Astrocyte (in vitro differentiated cells and primary cell): ENCODE measurements around the gene RB1. TPM values are rescaled to one million over a fixed set of nuclear protein-coding genes. Genes with fewer than 3 reads are reported as not detected.

Experiments
- DNase-seq: peaks from one replicate; pipeline ENCODE4 v3.0.0-alpha.2; 2010; ENCODE audit warnings: low read depth
- FAIRE-seq: peaks from 2 replicates; lab custom pipeline; 2011; peaks lifted over from hg19 to GRCh38; lab: Jason Lieb, UNC
- H2AFZ ChIP-seq: 2 replicates; pipeline ENCODE4 v1.6.0; 2012; ENCODE audit warnings: low read depth, low read length, inconsistent platforms
- H3K27ac ChIP-seq: 2 replicates; pipeline ENCODE4 v1.5.1; 2011; ENCODE audit warnings: low read depth, low read length, inconsistent platforms
- H3K27me3 ChIP-seq: 2 replicates; pipeline ENCODE4 v1.6.0; 2011; ENCODE audit warnings: low read length, inconsistent platforms; ENCODE audit not compliant: insufficient read depth
- H3K36me3 ChIP-seq: 2 replicates; pipeline ENCODE4 v1.5.1; 2011; ENCODE audit warnings: low read length, inconsistent platforms; ENCODE audit not compliant: insufficient read depth
- H3K4me1 ChIP-seq: 2 replicates; pipeline ENCODE4 v1.5.1; 2011; ENCODE audit warnings: low read length, inconsistent platforms; ENCODE audit not compliant: insufficient read depth
- H3K4me2 ChIP-seq: 2 replicates; pipeline ENCODE4 v1.6.0; 2012; ENCODE audit warnings: low read length, inconsistent platforms
- H3K4me3 ChIP-seq: 2 replicates; pipeline ENCODE4 v1.5.1; 2011; ENCODE audit warnings: low read depth, mild to moderate bottlenecking, low read length, inconsistent platforms; ENCODE audit not compliant: insufficient read depth
- H3K79me2 ChIP-seq: 2 replicates; pipeline ENCODE4 v1.6.0; 2012; ENCODE audit warnings: mild to moderate bottlenecking, low read length, inconsistent platforms; ENCODE audit not compliant: insufficient read depth
- H3K9ac ChIP-seq: 2 replicates; pipeline ENCODE4 v1.6.0; 2012; ENCODE audit warnings: mild to moderate bottlenecking, low read length, inconsistent platforms
- H3K9me3 ChIP-seq: 2 replicates; pipeline ENCODE4 v1.5.1; 2012; ENCODE audit warnings: low read depth, mild to moderate bottlenecking, low read length, inconsistent platforms; ENCODE audit not compliant: insufficient read depth
- H4K20me1 ChIP-seq: 2 replicates; pipeline ENCODE4 v1.6.0; 2012; ENCODE audit warnings: low read length, inconsistent platforms; ENCODE audit not compliant: insufficient read depth
- H3K27ac Mint-ChIP-seq: one replicate; pipeline ENCODE4 v1.8.0; 2021; ENCODE audit warnings: mild to moderate bottlenecking, mixed read lengths; ENCODE audit not compliant: unreplicated experiment
- H3K27me3 Mint-ChIP-seq: one replicate; pipeline ENCODE4 v1.8.0; 2021; ENCODE audit warnings: low read depth, mixed read lengths; ENCODE audit not compliant: unreplicated experiment
- H3K36me3 Mint-ChIP-seq: one replicate; pipeline ENCODE4 v1.8.0; 2021; ENCODE audit warnings: low read depth, mixed read lengths; ENCODE audit not compliant: unreplicated experiment
- H3K4me1 Mint-ChIP-seq: one replicate; pipeline ENCODE4 v1.8.0; 2021; ENCODE audit warnings: low read depth, mixed read lengths; ENCODE audit not compliant: unreplicated experiment
- H3K4me3 Mint-ChIP-seq: one replicate; pipeline ENCODE4 v1.8.0; 2021; ENCODE audit warnings: mild to moderate bottlenecking, moderate library complexity, mixed read lengths; ENCODE audit not compliant: unreplicated experiment
- H3K9me3 Mint-ChIP-seq: one replicate; pipeline ENCODE4 v1.8.0; 2021; ENCODE audit warnings: mild to moderate bottlenecking, mixed read lengths; ENCODE audit not compliant: unreplicated experiment
- EZH2 ChIP-seq: IDR thresholded peaks from 2 replicates; pipeline ENCODE4 v1.6.1; 2012; ENCODE audit warnings: mild to moderate bottlenecking, low read length, inconsistent platforms; ENCODE audit not compliant: insufficient read depth
- total RNA-seq: library from RNA; stranded (reverse); gene quantifications from 2 replicates; pipeline ENCODE4 v1.2.1, GENCODE V29; 2021
- TF ChIP-seq, protein P1 (sequence below): IDR thresholded peaks from 2 replicates; pipeline ENCODE4 v1.5.1; 2011; ENCODE audit warnings: low read depth, mild to moderate bottlenecking, inconsistent platforms, low read length, moderate library complexity; ENCODE audit not compliant: insufficient read depth

Gene RB1
- total RNA-seq, 1 donor from 2014 or later: 32.7 TPM

DNA sequence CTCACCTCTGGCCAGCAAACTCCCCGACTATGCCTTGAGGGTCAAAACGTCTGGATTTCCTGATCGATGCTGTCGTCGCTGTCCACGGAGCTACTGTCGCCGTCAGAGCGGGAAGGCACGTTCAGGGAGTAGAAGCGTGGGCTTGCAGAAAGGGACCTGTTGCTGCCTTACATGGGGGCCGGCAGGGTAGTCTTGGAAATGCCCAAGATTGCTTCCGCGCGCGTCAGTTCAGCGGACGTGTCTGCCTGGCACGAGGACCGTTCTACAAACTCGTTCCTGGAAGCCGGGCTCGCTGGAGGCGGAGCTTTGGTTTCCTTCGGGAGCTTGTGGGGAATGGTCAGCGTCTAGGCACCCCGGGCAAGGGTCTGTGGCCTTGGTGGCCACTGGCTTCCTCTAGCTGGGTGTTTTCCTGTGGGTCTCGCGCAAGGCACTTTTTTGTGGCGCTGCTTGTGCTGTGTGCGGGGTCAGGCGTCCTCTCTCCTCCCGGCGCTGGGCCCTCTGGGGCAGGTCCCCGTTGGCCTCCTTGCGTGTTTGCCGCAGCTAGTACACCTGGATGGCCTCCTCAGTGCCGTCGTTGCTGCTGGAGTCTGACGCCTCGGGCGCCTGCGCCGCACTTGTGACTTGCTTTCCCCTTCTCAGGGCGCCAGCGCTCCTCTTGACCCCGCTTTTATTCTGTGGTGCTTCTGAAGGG, 15.4 kb downstream of the RB1 start:
- peaks cover 24% of the 10 kb centered on the region for H3K36me3 Mint-ChIP-seq
- no peak for FAIRE-seq

DNA sequence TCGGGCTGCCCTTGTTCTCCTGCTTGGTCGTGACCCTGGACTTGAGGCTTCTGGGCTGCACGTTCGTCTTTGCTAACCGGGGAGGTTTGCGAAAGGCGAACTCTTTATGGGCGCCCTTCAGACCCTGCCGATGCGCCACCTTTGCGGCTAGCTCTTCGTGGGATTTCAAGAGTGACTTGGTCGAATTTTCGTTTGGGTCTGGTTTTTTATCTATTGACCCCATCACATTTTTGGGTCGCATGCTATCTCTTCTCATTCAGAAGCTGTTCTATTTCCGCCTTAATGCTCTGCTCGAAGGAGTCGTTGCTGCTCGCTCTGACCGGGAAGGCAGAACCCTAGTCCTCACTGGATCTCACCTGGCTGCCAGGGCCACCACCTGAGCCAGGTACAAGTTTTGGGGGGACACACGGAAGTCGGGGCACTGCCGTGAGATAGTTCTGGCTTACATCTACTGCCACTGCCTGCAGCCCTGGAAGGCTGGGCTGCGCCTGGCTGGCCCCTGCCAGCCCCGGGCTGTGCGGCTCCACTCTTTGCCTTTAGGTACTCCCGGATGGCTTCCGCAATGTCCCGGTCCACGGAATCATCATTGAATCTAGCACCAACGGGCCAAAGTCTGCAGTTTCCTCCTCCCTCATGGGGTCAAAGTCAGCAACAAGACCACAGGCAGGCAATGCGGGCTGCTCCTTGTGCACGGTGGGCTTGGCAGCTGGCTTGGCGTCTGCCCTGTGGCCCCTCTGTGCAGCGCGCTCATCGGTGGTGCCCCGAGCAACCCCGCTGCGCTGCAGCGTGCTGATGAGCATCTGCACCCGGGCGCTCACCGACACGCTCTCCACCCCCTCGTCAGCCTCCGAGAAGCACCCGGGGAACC, 16.2 kb downstream of the RB1 start:
- Mint-ChIP-seq H3K4me1 (peaks cover 2% of the 10 kb centered on the region), H3K27me3 (no peaks in the 10 kb centered on the region), H3K27ac (no peak overlapping the region), H3K4me3 (no peak overlapping the region), H3K36me3 (peaks cover 24% of the 10 kb centered on the region), H3K9me3 (peaks cover 5% of the 10 kb centered on the region)
- DNase-seq (no peak), FAIRE-seq (no peak)
- H3K4me3 ChIP-seq: no peak overlapping the region
- no peaks in the 10 kb centered on the region for H3K27me3 ChIP-seq
- TF ChIP-seq, protein P1, sequence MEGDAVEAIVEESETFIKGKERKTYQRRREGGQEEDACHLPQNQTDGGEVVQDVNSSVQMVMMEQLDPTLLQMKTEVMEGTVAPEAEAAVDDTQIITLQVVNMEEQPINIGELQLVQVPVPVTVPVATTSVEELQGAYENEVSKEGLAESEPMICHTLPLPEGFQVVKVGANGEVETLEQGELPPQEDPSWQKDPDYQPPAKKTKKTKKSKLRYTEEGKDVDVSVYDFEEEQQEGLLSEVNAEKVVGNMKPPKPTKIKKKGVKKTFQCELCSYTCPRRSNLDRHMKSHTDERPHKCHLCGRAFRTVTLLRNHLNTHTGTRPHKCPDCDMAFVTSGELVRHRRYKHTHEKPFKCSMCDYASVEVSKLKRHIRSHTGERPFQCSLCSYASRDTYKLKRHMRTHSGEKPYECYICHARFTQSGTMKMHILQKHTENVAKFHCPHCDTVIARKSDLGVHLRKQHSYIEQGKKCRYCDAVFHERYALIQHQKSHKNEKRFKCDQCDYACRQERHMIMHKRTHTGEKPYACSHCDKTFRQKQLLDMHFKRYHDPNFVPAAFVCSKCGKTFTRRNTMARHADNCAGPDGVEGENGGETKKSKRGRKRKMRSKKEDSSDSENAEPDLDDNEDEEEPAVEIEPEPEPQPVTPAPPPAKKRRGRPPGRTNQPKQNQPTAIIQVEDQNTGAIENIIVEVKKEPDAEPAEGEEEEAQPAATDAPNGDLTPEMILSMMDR: no peak
- no peak for TF ChIP-seq EZH2
- no peaks in the 10 kb centered on the region for H3K36me3 ChIP-seq
- H4K20me1 ChIP-seq: peaks cover 15% of the 10 kb centered on the region
- no peaks in the 10 kb centered on the region for H3K4me1 ChIP-seq
- H3K27ac ChIP-seq: no peak overlapping the region
- no peak overlapping the region for H3K4me2 ChIP-seq
- peaks cover 13% of the 10 kb centered on the region for H3K9me3 ChIP-seq
- no peak overlapping the region for H2AFZ ChIP-seq
- peaks cover 30% of the 10 kb centered on the region for H3K79me2 ChIP-seq
- H3K9ac ChIP-seq: no peak overlapping the region

More for the DNA sequence above, 15.4 kb downstream of the RB1 start:
- Mint-ChIP-seq H3K27me3 (no peaks in the 10 kb centered on the region), H3K27ac (no peak overlapping the region), H3K4me3 (no peak overlapping the region), H3K9me3 (peaks cover 5% of the 10 kb centered on the region), H3K4me1 (peaks cover 2% of the 10 kb centered on the region)
- Histone ChIP-seq H3K9ac (no peak overlapping the region), H3K9me3 (peaks cover 13% of the 10 kb centered on the region), H3K36me3 (no peaks in the 10 kb centered on the region), H4K20me1 (peaks cover 16% of the 10 kb centered on the region), H3K27ac (no peak overlapping the region), H2AFZ (no peak overlapping the region), H3K27me3 (no peaks in the 10 kb centered on the region), H3K4me3 (no peak overlapping the region), H3K4me2 (no peak overlapping the region), H3K79me2 (peaks cover 37% of the 10 kb centered on the region), H3K4me1 (no peaks in the 10 kb centered on the region)
- TF ChIP-seq EZH2: no peak
- TF ChIP-seq, protein P1: no peak
- no peak for DNase-seq
